Stimulated activated CD4-positive, alpha-beta T cell treated with anti-CD3 and anti-CD28 coated beads, Interleukin-2, amount 100 ng/mL, for 4 hours (primary cell): ENCODE measurements around the gene B3GNT8.
"Not testable (repeated sequence)": the region's sequence is repeated elsewhere in the genome, so short reads cannot be mapped to it uniquely, and the experiment has no call there.

ENCODE experiments used
- DNase-seq: peaks from one replicate; pipeline ENCODE4 v3.0.0-alpha.2; 2020; ENCODE audit warnings: low read depth

Gene B3GNT8, protein sequence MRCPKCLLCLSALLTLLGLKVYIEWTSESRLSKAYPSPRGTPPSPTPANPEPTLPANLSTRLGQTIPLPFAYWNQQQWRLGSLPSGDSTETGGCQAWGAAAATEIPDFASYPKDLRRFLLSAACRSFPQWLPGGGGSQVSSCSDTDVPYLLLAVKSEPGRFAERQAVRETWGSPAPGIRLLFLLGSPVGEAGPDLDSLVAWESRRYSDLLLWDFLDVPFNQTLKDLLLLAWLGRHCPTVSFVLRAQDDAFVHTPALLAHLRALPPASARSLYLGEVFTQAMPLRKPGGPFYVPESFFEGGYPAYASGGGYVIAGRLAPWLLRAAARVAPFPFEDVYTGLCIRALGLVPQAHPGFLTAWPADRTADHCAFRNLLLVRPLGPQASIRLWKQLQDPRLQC

DNA sequence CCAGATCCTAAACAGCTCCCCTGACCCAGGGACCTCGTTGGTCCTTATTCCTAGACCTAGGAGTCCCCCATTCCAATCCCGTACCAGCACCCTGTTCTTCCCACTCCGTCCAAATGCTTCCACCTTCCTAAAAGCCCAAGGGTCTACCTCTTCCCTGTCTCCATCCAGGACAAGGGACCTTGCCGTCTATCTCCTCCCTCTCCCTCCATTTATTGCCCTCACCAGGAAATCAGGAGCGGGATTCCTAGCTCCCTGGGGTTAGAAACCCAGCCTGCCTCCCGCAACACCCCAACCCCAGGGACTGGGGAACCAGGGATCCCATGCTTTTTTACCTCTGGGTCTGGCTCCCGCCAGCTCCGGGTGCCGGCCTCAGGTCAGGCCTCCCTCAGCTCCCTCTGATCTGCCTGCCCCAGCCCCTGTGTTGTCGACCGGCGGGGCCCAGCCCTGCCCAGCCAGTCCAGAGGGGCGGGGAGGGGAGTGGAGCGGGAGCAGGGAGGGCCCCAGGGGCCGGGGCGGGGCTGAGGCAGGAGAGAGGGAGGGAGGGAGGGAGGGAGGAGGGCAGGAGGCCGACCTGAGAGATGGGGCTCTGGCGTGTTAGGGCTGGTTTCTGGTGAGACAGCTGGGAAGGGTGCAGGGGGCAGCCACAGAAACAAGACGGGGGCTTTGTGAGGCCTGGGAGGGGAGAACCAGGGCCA is at the start of gene B3GNT8:
B3GNT8 (minus strand) TSS at position 423 of the 695 bp plus-strand sequence. CDS start 596 bp downstream, outside the sequence.
- peak; percentile 17 for DNase-seq

DNA sequence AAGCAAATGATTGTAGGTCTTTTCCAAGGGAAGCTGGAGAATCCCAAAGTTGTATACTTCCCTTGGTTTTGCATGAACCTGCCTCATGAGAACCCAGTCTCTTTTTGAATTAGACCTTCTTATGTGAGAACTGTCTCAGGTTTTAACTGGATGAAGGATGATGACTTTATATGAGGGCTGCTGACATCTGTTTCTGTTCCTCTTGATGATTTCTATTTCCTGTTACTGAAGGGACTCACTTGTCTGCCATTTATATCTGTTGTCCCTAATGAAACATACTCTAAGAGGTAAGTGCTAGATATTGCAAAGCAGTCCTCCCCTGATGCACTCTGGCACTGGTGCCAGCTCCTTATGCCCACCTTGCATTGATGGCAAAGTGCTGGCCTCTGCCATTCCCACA is 49.4 kb upstream of the B3GNT8 start:
- no peak for DNase-seq

DNA sequence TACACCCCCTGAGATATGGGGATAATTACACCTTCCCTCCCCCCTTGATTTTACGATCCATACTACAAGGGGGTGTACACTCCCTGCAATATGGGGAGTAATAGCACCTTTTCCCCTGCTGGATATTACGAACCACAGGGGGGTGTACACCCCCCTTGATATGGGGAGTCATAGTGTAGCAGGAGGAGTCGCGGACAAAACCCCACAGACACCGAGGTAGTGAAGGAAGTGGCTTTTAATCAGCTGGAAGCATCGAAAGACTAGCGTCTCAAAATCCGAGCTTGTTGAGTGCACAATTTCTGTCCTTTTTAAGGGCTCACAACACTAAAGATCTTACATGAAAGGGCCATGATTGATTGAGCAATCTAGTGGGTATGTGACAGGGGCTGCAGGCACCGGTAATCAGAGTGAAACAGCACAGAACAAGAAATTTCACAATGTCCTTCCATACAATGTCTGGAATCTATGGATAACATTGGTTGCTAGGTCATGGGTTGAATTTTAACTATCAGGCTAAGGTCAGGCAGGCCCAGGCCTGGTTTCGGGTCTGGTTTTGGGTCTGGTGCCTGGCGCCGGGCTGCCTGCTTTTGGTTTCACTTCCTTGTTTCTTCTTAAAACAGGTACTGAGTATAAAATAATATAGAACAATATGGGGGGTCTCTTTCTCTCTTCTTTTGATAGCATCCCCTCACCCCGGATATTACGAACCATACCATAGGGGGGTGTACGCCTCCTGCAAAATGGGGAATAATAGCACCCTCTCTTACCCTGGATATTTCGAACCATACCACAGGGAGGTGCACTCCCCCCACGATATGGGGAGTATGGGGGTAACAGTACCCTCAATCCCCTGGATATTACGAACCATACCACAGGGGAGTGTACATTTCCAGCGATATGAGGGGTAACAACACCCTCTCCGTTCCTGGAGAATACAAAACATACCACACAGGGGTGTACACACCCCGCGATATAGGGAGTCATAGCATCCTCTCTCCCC is 36.4 kb upstream of the B3GNT8 start:
- DNase-seq: not testable (repeated sequence)

DNA sequence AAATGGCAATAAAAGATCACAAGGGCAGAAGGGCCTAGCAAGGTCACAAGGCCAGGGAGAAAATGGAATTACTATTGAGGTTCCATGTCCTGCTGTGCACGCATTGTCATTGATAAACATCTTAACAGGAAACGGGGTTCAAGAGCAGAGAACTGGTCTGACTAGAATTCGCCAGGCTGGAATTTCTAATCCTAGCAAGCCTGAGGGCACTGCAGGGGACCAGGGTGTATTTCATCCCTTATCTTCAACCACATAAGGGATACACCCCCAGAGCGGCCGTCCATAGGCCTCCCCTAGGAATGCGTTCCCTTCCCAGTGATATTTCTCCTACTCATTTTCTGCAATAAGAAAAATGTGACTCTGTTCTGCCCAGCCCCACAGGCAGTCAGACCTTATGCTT is 35.3 kb upstream of the B3GNT8 start:
- no peak for DNase-seq

DNA sequence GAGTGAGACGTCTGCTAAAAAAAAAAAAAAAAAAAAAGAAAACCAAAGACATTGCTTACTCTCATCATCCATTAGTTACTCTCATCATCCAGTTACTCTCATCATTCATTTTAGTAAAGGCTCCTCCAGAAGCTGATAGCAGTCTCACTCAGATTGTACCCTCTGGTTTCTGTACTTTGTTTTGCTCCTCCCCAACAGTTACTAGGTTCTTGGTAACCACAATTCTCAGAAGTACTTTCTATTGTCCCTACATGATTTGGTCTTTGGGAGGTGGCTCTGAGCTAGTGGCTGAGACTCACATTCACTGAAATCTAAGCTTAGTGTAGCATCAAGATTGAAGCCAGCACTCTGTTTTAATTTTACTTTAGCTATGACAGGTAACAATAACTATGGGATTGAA is 30.1 kb upstream of the B3GNT8 start:
- no peak for DNase-seq

DNA sequence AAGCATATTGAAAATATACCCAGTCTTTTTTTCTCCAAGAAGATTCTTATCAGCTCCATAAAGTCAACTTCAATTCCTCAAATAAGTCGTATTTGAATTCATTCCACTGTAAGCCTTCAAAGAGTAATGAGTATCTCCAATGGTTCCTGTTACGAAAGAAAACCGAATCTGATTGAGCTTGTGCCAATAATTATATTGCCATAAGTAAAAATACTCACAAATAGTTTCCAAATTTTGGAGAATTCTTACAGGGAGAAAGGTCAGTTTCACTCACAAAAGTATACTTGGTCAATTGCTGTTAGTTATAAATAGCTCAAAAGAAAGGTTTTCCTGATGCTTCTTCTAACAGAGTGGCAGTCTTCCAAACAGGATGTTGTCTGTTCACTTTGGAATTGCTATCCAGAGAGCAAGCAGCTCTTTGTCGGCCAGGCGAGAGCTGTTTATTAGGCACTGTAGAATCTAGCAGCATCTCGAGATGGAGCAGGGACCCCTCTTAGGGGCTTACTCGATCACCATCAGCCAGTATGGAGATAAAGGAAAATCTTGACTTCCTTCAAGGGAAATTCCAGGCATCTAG is 29.3 kb upstream of the B3GNT8 start:
- no peak for DNase-seq

DNA sequence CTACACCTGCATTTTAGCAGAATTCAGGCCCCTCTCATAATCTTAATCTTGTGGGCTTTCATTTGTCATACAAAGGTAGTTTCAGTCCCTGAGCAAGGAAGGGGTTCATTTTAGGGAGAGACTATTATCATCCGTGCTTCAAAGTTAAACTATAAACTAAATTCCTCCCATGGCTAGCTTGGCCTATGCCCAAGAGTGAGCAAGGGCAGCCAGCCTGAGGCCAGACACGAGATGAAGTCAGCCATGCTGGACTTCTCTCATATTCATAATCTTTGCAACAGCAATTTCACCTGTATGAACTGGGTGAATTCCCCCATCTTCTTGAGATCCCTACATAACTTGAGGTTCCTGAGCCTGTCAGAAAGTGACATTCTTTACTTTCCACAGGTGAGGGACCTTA is 28.8 kb upstream of the B3GNT8 start:
- no peak for DNase-seq

DNA sequence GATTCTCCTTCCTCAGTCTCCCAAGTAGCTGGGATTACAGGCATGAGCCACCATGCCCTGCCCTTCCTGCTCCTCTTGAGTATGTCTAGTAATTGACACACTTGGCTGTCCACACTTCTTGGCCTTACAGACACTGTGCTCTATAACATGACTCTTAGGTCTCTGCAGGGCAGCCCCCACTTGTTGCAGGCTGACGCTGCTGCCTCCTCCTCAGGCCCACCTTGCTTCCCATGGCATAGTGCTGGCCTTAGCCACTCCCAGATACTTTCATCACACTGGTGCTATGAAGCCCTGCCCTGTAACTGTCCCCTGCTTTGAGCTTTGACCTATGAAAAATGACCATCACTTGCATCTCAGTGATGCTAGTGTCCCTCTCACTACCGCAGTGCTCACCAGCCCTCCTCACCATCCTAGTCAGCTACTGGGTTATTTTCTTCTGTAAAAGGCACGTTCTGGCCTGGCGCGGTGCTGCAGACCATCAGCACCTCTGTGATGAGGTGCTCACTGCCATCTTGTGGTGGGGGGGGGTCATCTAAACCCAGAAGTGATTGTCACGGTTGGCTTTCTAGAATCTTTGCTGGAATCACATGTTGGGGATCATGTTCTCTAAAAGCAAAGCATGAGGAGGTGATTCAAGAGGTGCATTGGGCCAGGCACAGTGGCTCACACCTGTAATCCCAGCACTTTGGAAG is 25.6 kb upstream of the B3GNT8 start:
- DNase-seq: no peak

DNA sequence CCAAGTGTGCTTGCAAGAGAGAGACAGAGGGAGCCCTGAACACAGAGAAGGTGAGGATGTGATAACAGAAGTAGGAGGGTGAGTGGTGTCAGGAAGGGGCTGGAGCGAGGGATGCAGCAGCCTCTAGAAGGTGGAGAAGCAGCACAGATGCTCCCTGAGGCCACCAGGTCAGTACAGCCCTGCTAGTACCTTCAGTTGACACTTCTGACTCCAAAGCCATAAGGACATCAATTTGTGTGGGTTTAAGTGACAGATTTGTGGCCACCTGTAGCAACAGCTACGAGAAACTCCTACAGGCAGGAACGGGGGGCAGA is 22.6 kb upstream of the B3GNT8 start:
- DNase-seq: no peak

DNA sequence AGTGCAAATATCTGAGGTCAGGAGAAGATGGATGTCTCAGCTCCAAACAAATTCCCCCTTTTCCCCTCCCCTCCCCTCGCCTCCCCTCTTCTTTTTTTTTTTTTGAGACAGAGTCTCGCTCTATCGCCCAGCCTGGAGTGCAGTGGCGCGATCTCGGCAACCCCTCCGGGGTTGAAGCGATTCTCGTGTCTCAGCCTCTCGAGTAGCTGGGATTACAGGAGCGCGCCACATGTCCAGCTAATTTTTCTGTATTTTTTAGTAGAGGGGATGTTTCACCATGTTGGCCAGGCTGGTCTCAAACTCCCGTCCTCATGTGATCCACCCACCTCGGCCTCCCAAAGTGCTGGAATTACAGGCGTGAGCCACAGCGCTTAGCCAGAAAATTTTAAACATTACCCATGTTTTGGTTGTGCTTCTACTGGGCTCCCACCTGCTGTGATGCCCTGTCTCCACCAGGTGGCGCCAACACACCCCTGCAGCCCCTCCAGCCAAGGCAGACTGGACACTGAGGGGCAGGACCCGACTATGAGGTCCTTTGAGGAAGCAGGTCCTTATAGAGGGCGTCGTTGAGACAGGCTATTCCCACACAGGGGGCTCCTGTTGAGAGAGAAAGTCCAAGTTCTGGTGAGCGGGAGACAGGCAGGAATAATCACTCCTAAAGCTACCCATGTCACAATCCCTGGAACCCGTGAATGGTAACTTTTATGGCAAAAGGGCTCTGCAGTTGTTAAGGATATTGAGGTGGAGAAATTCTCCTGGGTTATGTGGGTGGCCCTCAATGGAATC is 22.1 kb upstream of the B3GNT8 start:
- peak; percentile 41 for DNase-seq

DNA sequence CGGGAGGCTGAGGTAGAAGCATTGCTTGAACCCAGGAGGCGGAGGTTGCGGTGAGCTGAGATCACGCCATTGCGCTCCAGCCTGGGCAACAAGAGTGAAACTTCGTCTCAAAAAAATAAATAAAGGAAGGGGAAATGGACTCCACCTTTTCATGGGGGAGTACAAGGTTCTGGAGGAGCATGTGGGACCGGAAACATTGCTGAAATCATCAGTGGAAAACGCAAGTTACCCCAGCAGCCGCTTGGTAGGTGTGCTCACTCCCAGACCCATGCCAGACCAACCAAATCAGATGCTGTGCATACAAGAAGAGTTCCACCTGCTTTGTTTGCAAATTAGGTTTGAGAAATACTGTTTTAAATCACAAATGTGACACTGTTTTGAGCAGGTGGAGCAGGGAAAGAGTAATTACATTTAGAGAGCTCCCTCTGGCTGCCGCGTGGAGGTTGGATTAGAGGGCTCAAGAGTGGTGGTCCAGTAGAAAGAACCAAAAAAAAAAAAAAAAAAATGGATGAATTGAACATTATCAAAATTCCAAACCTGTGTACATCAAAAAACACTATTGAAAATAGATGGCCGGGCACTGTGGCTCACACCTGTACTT is 20.7 kb upstream of the B3GNT8 start:
- DNase-seq: no peak

DNA sequence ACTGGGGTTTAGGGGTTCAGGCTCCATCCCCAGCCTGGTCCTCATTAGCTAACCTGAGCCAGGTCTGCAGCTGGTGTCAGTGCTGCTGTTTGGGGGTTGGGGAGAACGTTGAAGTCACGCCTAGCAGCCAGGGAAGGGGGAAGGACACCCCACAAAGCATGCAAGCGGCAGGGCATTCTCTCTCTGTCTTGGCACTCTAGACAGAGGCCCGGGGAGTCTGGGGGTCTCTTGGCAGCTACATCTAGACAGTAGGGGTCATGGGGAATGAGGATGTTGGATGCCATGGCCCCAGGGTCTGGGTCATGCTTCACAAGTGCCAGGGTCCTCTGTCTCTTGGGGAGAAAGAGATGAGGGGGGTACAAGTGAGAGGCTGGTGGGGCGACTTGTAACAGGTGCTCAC is 18.4 kb upstream of the B3GNT8 start:
- no peak for DNase-seq

DNA sequence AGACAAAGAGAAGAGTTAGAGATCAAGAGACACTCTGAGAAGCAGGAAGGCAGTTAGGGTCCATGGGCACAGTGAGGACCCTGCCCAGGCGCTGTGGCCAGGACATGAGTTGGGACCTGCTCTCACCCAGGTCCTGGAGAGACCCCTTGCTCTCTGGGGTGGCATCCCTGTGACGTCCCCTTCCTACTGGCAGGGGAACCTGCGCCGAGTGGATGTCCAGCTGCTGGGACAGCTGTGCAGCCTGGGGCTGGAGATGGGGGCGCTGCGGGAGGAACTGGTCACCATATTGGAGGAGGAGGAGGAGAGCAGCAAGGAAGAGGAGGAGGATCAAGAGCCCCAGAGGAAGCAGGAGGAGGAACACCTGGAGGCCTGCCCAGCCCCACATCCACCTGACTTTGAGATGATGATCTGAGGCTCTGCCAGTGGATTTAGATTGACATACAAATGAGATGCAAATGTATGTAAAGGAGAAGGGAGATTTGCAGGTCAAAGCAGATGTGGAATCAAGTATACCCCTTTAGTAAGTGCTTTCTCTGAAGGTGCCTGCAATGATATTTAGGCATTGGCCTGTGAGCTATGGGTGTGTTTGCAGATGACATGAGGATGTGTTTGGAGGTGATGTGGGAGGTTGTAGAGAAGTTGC is 16.8 kb upstream of the B3GNT8 start:
- no peak for DNase-seq

DNA sequence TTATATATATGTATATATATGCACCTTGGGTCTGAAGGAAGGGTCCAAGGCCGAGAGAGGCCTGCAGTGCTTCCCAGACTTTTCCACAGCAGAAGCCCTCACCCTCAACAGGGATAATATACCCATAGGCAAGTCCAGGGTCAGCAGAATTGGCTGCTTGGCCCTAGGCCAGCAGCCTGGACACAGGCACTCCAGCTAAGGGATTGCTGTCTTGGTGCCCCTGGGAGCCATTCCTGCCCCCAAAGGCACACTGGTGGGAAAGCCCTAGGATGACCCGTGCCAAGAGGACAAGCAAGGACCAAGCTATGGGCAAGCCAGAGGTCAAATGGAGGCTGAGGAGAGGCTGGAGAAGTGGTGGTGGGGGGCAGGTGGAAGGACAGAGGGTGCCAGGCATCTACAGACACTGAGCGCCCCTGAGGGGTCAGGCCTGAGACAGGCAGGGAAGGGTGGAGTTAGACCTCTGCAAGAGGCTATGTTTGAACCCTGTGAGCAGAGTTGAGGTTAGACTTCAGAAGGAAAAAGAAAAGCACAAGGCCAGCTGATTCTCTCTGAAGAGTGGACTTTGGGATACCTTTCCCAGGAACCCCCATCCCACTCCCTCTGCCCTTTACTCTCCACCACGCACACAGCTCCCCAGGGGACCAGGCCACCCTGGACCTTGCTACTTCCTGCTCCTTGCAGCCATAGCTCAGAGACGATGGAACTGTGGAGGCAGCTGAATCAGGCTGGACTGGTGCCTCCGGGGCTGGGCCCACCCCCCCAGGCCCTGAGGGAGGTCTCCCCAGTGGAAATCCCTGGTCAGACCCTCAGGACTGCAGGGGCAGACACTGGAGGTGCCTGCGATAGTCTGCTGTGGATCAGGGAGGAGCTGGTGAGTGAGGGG is 15.5 kb upstream of the B3GNT8 start, which contains the start of gene ERICH4:
ERICH4 (plus strand) TSS at position 684 of the 883 bp plus-strand sequence; CDS start at position 698, 14 bp downstream.
- no peak for DNase-seq

DNA sequence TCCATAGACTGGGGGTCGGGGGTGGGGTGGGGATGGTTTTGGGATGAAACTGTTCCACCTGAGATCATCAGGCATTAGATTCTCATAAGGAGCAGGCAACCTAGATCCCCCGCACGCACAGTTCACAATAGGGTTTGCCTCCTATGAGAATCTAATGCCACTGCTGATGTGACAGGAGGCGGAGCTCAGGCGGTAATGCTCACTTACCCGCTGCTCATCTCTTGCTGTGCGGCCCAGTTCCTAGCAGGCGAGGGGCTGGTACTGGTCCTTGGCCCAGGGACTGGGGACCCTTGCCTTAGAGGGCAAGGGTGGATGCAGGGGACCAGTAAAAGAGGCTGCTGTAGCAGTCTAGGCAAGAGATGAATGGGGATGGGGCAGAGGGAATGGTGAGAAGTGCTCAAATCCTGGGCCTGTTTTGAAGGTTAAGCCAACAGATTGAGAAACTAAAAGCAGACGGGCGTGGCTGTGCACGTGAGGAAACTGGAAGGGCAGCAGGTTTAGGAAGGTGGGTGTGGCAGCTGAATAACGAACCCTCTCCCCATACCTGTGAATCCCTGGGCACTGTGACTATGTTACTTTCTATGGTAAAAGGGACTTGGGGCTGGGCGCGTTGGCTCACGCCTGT is 14.3 kb upstream of the B3GNT8 start:
- no peak for DNase-seq

DNA sequence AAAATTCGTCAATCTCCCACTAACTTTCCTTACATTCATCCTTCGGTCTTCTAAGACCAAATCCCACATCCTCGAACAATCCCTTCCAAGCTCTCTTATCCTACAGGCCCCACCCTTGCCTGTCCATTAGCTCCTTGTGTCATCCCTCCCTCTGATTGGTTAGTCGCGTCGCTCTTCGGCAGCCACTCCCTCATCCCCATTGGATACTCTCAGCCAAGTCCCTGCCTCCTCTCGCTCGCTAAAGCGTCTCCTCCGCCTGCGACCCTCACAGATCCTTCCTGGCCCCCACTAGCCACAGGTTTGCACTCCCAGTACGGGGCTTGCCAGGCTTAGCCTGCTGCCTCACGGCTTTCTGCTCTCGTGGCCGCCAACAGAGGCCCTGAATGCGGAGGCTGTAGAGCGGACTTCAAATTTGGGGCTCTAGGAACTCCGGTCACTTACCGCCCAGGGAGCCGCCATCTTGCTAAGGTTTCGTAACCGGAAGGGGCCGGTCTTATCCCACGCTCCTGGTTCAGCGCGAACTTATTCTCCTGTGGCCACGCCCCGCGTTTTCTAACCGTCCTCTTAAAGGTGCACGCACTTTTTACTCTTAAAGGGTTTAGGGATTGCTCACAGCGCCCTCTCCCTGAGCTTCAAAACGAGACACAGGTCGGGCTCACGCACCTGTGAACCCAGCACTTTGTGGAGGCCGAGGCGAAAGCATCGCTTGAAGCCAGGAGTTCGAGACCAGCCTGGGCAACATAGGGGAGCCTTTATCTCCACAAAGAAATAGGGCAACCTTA is 12.5 kb upstream of the B3GNT8 start, which contains the start of gene DMAC2:
DMAC2 (minus strand) TSS at position 472 of the 782 bp plus-strand sequence; CDS start at position 459, 13 bp downstream.
- DNase-seq: peak; percentile 94

DNA sequence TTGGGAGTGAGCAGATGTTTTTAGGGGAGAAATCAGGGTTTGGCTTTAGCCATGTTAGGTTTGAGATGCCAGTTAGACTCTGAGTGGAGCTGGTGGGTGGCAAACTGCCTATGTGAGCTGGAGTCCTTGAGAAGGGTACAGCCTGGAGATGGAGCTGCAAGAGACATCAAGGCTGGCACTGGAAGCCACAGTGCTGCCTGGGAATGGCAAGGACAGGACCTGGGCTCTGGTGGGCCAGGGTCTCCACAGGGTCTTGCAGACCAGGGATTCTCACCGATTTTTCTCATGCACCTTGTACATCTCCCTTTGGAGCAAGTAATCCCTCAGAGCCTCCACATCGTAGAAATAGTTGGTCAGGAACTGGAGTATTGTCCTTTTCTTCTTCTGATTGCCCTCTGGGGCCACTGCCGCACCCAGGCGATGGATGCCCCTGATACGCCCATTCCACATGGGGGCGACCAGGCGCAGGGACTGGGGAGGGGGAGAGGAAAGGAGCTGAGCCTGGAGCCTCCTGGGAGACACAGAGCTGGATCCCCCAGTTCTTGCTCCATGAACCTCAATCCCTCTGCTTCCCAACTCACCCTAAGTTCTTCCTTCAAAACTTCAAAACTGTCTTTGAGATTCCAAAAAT is 10.9 kb upstream of the B3GNT8 start:
- DNase-seq: no peak
